ENCODE data around the gene RPL21.

DNA sequence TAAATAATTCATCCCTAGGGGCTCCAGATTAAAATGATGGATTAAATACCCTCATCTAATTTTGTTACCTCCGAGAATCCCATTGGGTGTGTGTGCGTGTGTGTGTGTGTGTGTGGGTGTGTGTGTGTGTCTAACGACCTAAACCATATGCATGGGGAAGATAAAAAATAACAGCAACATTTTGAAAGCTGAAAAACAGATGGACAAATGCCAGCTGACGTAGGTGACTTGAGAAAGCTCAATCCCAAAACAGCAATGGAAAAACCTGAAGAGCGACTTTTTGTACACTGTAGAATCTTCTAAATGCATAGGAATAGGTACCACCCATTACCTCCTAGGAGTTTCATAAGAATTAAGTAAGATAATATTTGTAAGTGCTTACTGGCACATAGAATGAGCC is 8.7 kb upstream of the RPL21 start:
- TF ChIP-seq, protein P1, sequence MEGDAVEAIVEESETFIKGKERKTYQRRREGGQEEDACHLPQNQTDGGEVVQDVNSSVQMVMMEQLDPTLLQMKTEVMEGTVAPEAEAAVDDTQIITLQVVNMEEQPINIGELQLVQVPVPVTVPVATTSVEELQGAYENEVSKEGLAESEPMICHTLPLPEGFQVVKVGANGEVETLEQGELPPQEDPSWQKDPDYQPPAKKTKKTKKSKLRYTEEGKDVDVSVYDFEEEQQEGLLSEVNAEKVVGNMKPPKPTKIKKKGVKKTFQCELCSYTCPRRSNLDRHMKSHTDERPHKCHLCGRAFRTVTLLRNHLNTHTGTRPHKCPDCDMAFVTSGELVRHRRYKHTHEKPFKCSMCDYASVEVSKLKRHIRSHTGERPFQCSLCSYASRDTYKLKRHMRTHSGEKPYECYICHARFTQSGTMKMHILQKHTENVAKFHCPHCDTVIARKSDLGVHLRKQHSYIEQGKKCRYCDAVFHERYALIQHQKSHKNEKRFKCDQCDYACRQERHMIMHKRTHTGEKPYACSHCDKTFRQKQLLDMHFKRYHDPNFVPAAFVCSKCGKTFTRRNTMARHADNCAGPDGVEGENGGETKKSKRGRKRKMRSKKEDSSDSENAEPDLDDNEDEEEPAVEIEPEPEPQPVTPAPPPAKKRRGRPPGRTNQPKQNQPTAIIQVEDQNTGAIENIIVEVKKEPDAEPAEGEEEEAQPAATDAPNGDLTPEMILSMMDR (IDR thresholded peaks at IDR 0.05) = no peak
- no peak for TF ChIP-seq POLR2AphosphoS5 (IDR thresholded peaks at IDR 0.05; ENCODE audit: insufficient read depth in 1 of 2, low read depth in 1 of 2)
- TF ChIP-seq POLR2A (IDR thresholded peaks at IDR 0.05) = no peak
